HG03139 (cell line): ENCODE measurements around the gene ATXN1.

Source experiments
- ATAC-seq: cut with Tn5 transposase; IDR thresholded peaks from one replicate; pipeline ENCODE4 v1.9.1; 2021; ENCODE audit not compliant: unreplicated experiment

ATXN1 gene

DNA sequence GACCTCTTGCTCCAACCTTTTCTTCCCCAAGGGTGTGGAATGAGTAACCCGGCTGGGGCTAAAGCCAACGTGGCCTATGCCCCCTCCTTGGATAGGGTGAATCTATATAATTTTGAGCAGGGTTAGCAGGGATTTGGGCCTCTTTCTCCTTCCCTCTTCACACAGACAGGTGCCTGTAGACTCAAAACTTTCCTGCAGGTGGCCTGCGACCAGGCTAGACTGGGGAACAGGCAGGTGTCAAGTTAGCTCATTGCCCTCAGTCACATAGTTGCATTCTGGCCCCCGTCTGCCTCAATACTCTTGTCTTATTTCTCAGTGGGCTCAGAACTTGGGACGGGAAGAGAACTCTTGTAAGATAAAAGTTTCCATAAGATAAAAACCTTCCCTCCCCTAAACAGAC, 243.0 kb downstream of the ATXN1 start:
- no peak for ATAC-seq

- ATAC-seq = no peak
Measured at GRCh38 chr6:16514249-16514648, 247.0 kb downstream of the ATXN1 start.

DNA sequence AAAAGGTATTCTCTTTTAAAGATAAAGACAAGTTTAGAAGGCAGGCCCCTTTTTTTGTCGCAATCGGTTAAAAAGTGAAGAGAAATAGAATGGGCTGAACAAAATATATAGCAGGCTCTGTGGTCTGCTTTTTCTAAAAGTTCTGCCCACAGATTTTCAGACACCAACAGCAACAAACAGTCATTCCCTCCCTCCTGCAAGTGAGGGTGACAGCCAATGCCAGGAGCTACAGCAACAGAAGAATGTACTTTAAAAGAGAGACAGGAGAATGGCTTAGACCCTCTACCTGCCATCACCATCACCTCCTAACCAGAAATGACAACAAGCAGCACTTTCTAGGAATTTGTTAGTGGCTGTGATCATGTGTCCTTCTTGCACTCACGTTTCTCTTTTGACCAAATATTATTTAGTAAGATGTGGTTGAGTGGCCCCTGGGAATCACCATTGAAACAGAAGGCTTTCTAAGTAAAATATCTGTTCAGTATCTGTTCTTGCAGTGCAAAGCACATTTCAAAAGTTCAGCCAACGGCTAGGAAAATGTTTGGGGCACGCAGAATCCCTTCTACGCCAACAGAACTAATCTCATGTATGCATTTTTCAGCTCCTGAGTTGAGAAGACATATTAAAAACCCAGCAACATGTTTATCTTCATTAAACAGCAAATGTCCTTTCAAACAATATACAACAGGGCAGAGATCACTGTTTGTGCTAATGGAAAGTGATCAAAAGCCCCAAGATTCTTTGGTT, 248.5 kb downstream of the ATXN1 start:
- no peak for ATAC-seq

- no peak for ATAC-seq
Measured at GRCh38 chr6:16511723-16512489, 249.4 kb downstream of the ATXN1 start.

GRCh38 chr6:16511040-16511660, 250.1 kb downstream of the ATXN1 start:
- ATAC-seq = no peak

- ATAC-seq = no peak
Measured at GRCh38 chr6:16510245-16510644, 251.0 kb downstream of the ATXN1 start.

DNA sequence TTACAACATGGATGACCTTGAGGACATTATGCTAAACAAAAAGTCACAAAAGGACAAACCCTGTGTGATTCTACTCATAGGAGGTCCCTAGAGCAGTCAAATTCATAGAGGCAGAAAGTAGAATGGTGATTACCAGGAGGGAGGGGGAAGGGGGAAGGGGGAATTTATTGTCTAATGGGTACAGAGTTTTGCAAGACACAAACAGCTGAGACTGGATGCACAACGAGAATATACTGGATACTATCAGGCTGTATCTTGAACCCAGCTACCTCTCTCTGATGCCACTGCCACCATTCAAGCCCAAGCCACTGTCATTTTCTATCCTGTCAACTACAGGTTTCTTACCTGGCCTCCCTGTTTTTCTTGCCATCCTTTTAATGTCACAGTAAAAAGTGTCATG, 252.3 kb downstream of the ATXN1 start:
- no peak for ATAC-seq

DNA sequence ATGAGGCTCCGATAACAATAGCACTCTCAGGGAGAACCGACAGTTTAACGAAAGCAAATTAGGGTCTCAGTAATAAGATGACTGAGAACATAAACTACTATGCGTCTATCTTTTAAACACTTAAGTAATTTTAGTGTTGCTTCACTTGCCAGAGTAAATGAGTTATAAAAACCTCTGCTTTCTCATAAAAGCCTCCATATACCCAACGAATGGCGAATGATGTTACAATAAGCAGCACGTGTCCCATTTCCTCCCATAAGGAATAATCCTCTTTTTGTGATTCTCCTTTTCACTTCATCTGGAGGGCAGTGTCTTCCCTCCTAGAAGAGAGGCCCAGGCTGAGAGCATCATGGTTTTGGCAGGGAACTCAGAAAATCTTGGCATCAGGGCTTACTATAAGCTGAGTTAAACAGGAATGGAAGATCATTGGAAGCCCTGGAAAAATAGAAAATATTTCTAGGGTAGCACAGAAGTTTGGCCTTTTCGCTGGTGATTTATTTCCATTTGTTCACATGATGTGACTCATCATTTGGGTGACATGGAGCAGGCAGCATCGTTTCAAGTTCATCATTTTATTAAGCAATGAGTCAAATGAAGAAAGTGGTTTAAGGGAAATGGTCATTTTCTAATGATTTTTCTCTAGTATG, 255.4 kb downstream of the ATXN1 start:
- no peak for ATAC-seq

DNA sequence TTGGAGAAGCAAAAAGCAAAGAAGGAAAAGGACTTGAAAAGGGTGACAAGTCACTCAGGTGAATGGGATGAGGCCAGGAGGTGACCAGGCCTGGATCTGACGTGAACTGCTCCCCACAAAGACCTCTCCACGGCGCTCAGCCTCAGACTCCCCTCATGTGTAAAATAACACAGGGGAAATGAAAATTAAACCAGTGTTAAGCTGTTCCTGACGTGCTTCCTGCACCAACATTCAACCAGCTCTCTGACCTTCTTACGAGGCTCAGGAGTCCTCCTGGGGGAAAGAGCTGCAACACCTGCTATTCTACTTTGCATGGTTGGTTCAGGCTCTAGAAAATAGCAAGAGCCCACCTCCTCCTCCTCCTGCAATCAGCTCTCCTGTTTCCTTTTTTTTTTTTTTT, 256.7 kb downstream of the ATXN1 start:
- ATAC-seq = no peak

- peak; percentile 75 for ATAC-seq
Measured at GRCh38 chr6:16503970-16504415, 257.3 kb downstream of the ATXN1 start.

DNA sequence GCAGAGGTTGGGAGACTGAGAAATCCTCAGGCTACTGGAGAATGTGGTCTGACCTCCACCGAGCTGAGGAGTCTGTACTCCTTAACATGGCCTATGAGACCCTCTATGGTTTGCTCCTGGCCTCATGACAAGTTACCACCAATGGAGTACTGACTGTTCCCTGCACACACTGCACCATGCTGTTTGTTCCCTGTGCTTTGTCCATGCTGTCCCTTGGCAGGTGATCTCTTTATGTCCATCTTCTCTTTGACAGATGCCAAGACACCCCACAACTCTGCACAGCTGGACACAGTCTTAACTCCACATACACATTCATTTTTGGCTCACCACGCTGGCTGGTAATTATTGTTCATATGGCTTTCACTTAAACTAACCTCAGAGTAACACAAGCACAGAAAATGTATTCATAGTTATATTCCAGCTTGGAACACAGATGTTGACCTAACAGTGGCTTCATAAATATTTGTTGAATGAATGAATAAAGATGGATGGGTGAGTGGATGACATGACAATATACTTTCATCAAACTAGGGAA, 258.0 kb downstream of the ATXN1 start:
- no peak for ATAC-seq

DNA sequence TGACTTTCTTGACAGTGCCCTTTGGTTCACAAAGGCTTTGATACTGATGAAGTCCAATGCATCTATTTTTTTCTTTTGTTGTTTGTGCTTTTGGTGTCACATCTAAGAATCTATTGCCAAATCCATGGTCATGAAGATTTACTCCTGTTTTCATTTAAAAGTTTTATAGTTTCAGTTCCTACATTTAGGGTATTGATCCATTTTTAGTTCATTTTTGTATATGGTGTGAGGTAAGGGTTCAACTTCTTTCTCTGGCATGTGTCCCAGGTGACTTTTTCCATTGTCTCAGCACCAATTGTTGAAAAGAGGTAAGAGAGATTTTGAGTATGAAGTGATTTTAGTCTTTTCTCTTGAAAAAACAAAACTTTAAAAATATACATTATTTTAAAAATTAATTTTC, 262.3 kb downstream of the ATXN1 start:
- no peak for ATAC-seq

- no peak for ATAC-seq
Measured at GRCh38 chr6:16498237-16498636, 263.0 kb downstream of the ATXN1 start.

DNA sequence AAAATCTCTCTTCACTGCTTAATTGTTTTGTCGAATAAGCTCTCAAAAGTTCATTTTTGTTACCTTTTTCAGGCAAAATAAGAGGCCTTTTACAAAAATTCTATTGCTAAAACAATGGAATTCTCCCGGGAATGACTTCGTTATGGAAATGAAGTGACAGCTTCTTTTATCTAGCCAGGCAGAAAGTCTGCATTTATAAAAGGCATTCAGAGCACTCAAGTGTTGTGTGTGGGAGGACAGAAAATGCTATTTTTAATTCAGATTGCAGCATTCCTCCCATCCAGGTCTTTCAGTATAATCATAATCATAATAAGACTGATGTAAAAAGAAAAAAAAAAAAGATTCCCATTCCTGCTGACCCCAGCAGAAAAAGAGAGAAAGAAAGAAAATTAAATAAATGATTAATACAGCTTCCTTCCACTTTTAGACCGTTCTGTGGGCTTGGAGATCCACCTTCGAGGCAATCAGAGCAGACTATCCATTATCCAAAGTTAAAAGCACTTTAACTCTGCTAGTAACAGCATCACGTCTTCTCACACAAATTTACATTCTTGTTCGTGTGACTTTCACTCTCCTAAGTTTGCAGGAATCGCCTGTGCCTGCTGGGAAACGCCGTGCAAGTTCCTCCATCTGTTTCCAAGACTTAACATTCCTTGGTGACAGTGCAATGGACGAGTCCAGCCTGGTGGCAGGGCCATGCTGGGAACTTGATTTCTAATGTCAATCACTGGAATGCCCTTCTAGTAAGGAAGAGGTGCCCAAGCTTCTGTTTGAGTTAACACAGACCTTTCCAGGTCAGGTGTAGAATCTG, 264.1 kb downstream of the ATXN1 start:
- ATAC-seq = no peak

GRCh38 chr6:16496210-16496609, 265.1 kb downstream of the ATXN1 start:
- no peak for ATAC-seq

DNA sequence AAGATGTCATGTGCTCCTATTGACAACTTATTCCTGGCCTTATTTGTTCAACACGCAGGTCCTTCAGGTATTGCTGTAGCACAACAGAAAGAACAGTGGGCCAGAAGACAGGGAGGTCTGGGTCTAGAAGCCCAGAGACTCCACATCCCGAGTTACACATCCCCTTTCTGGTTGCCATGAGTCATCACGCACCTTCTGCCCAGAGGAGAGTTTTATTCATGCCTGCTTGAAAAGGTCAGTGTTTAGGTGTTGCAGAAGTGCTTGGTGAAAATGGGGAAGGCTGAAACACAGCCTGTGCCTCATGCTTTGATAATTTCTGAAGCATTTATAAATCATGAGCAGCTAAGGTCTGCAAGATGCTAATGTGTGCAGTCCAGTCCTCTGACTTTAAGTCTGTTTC, 266.5 kb downstream of the ATXN1 start:
- peak; percentile 78 for ATAC-seq

DNA sequence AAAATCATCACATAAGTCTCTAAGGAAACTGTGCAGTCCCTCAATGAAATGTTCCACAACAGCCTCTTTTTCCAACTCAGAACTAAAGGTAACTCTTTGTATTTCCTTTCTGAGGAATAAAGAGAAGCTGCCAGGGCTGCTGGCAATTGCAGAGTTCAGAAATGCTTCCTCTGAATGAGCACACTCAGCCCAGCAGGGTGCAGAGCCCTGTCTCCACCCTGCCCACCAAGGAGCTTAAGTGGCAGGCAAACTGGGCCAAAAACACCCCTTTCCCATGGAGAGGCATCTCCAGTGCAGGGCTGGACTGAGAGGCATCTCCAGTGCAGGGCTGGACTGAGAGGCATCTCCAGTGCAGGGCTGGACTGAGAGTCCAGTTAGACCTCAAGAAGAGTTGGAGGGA, 267.5 kb downstream of the ATXN1 start:
- ATAC-seq = no peak

GRCh38 chr6:16493112-16493511, 268.1 kb downstream of the ATXN1 start:
- ATAC-seq = no peak

DNA sequence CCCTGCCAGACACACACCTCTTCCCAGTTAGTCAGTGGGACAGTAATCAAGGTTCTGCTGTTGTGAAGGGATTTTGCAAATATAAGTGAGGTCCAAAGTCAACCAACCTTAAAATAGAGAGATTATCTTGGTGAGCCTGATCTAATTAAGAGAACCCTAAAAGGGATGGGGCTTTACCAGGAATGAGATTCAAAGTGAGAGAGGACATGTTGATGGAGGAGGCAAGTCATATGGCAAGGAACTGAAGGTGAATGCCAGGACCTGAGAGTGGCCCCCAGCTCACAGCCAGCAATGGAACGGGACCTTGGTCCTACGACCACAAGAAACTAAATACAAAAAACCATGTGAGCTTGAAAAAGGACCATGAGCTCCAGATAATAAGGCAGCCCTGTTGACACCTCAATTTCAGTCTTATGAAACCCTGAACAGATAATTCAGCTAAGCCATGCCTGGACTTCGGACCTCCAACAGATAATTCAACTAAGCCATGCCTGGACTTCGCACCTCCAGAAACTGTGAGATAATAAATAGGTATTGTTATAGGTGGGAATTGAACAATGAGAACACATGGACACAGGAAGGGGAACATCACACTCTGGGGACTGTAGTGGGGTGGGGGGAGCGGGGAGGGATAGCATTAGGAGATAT, 269.5 kb downstream of the ATXN1 start:
- no peak for ATAC-seq

DNA sequence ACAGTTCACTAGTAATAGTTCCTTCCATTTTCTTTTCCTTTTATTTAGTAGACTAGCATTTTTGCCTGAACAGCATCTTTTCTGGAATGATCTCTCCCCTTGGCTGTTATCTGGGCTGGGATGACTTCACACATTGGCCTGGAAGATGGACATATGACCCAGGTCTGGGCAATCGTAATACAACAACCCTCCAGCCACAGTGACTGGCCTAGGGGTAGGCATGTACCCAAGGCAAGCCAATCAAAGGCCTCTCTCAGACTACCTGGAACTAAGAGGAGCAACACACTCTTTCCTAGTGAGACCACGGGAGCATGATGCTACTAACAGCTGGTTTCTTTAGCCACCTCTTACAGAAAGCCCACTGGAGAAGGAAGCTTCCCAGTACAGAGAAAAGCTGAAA, 270.6 kb downstream of the ATXN1 start:
- ATAC-seq = no peak
